Retinal pigment epithelial cell (primary cell): ENCODE data around the gene APLNR.

Source experiments
- DNase-seq: peaks from one replicate; pipeline ENCODE4 v3.0.0-alpha.2; 2010; ENCODE audit warnings: low read depth
- H3K4me3 ChIP-seq: 2 replicates; pipeline ENCODE4 v1.5.1; 2011; ENCODE audit warnings: mild to moderate bottlenecking, low read length, control low read depth, moderate library complexity
- TF ChIP-seq, protein P1 (sequence below): conservative IDR thresholded peaks from 2 replicates; pipeline ENCODE4 v1.5.1; 2011; ENCODE audit warnings: low read depth, low read length, control low read depth, inconsistent platforms

The APLNR gene

DNA sequence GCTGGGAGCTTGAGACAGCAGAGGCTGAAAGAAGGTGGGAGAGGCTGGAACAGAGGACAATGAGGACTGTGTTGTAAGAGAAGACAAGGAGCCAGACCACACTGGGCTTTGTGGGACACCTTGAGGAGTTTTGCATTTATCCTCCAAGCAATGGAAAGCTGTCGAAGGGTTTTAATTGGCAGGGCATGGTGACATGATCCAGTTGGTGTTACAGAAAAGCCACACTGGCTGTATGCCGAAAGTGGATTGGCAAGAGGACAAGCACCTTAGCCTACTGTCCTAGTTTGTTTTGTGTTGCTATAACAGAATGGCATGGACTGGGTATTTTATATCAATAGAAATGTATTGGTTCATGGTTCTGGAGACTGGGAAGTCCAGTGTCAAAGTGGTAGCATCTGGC is 14.0 kb upstream of the APLNR start:
- no peak for DNase-seq
- no peak overlapping the region for H3K4me3 ChIP-seq
- TF ChIP-seq, protein P1, sequence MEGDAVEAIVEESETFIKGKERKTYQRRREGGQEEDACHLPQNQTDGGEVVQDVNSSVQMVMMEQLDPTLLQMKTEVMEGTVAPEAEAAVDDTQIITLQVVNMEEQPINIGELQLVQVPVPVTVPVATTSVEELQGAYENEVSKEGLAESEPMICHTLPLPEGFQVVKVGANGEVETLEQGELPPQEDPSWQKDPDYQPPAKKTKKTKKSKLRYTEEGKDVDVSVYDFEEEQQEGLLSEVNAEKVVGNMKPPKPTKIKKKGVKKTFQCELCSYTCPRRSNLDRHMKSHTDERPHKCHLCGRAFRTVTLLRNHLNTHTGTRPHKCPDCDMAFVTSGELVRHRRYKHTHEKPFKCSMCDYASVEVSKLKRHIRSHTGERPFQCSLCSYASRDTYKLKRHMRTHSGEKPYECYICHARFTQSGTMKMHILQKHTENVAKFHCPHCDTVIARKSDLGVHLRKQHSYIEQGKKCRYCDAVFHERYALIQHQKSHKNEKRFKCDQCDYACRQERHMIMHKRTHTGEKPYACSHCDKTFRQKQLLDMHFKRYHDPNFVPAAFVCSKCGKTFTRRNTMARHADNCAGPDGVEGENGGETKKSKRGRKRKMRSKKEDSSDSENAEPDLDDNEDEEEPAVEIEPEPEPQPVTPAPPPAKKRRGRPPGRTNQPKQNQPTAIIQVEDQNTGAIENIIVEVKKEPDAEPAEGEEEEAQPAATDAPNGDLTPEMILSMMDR, result no peak

DNA sequence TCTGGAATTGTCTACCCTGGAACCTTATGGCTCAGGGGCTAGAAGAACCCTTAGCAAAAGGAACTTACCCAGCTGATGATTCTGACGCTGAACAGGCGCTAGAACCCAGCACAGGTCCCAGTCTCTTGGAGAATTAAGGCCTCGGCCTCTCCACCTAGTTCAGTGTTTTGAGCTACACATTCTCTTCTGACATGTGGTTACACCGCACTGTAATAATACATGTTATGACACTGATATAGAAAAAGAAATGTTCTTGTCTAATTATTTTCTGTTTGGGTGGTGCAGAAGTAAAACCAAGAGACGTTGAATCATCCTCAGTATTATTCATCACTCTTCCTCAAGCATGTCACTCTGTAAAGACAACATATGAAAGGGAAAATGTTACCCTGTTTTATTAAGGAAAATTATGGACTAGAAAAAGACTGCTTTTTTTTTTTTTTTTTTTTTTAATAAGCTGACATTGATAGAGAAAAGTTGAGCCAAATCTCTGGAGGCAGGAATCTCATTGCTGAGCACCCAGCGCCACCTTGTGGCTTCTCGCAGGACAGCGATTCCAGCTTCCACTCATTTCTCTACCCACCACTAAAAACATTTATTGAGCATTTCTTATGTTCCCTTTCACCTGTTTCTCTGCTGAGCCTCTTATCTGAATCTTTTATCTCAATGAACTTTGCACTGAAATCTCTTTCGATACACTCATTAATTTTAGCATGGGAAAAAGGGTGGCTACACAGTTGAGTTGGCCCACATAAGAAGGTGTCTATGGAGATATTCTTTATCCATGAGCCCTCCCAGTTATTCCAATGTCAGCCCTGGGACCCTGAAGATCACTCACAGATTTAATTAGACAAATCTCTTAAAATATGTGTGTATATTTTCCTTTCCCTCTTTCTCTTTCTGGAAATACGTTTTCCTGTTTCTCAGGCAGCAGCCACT is 12.6 kb upstream of the APLNR start:
- H3K4me3 ChIP-seq, result no peak overlapping the region
- DNase-seq, result no peak
- TF ChIP-seq, protein P1, result peak; percentile 91

DNA sequence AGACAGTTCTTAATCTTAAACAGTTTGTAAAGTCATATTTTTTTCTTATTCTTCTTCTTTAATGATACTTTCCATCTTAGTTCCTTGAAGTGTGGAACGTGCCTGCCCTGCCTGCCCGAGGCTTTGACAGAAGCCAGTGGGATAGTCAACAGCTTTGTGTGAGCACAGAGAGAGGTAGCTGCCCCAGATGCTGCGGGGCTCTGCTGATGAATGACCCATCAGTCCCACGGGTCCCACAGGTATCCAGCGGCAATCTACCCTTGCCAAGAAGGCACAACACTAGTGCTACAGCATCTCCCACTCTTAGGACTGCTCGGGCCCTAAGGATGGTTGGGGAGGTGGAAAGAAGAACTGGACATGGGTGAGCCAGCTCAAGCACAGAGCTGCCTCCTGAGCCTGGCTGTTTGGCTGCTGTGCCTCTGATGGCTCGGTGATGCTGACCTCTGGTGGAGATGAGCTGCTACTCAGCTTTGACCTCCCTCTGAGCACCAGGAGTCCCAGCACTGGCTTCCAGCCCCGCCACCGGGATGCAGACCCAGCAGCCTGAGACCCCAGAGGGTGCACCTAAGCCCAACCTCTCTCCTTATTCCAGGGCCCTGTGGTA is 11.8 kb upstream of the APLNR start:
- TF ChIP-seq, protein P1, result peak; percentile 75
- H3K4me3 ChIP-seq, result no peak overlapping the region
- no peak for DNase-seq

DNA sequence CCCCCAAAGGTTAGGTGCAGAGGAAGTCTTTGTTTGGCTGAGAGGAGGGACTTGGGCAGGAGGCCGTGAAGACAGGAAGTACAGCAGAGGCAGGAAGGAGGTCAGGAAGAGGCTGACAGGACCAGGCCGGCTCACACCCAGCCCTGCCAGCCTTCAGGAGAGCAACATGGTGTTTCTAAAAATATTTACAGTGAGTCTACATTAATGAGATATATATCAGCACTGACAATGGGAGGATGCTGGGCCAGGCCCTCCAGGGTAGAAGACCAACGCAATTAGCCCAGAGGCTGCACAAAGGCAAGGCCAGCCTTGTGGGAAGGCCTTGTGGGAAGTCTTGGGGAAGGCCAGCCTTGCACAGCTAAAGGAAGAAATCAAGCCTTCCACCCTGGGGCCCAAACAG is 7.9 kb upstream of the APLNR start:
- no peak for DNase-seq
- H3K4me3 ChIP-seq, result no peak overlapping the region
- TF ChIP-seq, protein P1, result no peak

GRCh38 chr11:57241353-57241972 is 4.4 kb upstream of the APLNR start:
- H3K4me3 ChIP-seq, result no peak overlapping the region
- TF ChIP-seq, protein P1, result no peak
- no peak for DNase-seq

DNA sequence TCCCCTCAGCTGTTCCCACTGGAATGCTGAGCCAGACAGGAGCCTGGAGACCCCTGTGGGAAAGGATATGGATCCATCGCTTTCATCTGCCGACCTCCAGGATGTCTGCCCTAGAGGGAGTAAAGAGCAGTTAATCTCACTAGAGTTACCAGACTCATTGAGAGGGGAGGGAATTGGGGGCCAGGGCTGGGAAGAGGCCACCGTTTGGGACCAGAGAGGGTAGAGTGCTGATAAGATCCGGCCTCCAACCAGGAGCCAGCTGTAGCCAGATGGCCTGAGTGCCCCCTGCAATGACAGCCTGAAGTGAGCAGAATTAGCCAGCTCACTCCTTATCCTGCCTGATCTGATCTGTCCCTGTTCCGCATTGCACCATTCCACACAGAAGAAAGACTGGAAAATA is 3.7 kb upstream of the APLNR start:
- TF ChIP-seq, protein P1, result no peak
- H3K4me3 ChIP-seq, result no peak overlapping the region
- DNase-seq, result no peak
